AG04450 (cell line): Measurements from ENCODE around the gene ARIH2. TPM values are rescaled to one million over a fixed set of nuclear protein-coding genes. Genes with fewer than 3 reads are reported as not detected.

Experiments used
- CTCF ChIA-PET: fragments of 300-600, 350-600 bp; formaldehyde crosslinking; extraction: SDS; loops from one replicate; lab custom pipeline; 2022; ENCODE audit warnings: antibody characterized with exemption, inconsistent platforms; lab: Charles Lee
- POLR2A ChIA-PET: fragments of 350-600 bp; formaldehyde crosslinking; extraction: SDS; loops from one replicate; lab custom pipeline; 2021; ENCODE audit warnings: antibody characterized with exemption, inconsistent platforms; lab: Yijun Ruan, JAX
- DNase-seq: peaks from one replicate; pipeline ENCODE4 v3.0.0-alpha.2; 2011; ENCODE audit warnings: low read depth, low spot score
- H3K27ac ChIP-seq: one replicate; pipeline ENCODE4 v1.5.1; 2012; ENCODE audit warnings: low read depth, low read length, control low read depth
- H3K27me3 ChIP-seq: one replicate; pipeline ENCODE4 v1.6.0; 2012; ENCODE audit warnings: low read length; ENCODE audit not compliant: control insufficient read depth, insufficient read depth
- H3K4me3 ChIP-seq: 2 replicates; pipeline ENCODE4 v1.5.1; 2011; ENCODE audit warnings: mild to moderate bottlenecking, low read depth, low read length, control low read depth
- H3K9me3 ChIP-seq: 2 replicates; pipeline ENCODE4 v1.5.1; 2012; ENCODE audit warnings: low read length; ENCODE audit not compliant: control insufficient read depth, insufficient read depth
- CTCF ChIP-seq: IDR thresholded peaks from 2 replicates; pipeline ENCODE4 v1.5.1; 2011; ENCODE audit warnings: low read depth, low read length, control low read depth, inconsistent platforms
- polyA plus RNA-seq: library from polyadenylated mRNA; depleted of rRNA; stranded (reverse); fragments of >200 nt; gene quantifications from 2 replicates; pipeline ENCODE4 v1.2.3, GENCODE V29; 2011; rRNA removed
- small RNA-seq: library from RNA; depleted of rRNA; stranded (forward); fragments of <200 nt; gene quantifications from one replicate; pipeline ENCODE3, GENCODE V24; 2012; ENCODE audit warnings: low read depth; ENCODE audit not compliant: insufficient read length

ARIH2 gene
- polyA plus RNA-seq, 1 experiment = 77.5 TPM

GRCh38 chr3:49034650-49035049 lies 116.0 kb downstream of the ARIH2 start:
- no peak for TF ChIP-seq CTCF
- ChIA-PET POLR2A (no interaction called here), CTCF (interaction anchor here (1.2 kb wide), 1 partner anchor 12 kb away, joined by 6 read pairs; the partner anchor contains the start of gene NDUFAF3)
- H3K27ac ChIP-seq = no peak overlapping the region
- no peaks in the 10 kb centered on the region for H3K9me3 ChIP-seq
- H3K4me3 ChIP-seq = no peak overlapping the region
- H3K27me3 ChIP-seq = no peaks in the 10 kb centered on the region
- DNase-seq = no peak

GRCh38 chr3:49035281-49035680 lies 116.6 kb downstream of the ARIH2 start:
- ChIA-PET POLR2A (no interaction called here), CTCF (interaction anchor here (1.2 kb wide), 1 partner anchor 13 kb away, joined by 6 read pairs; the partner anchor contains the start of gene NDUFAF3)
- no peak overlapping the region for H3K27ac ChIP-seq
- no peak overlapping the region for H3K4me3 ChIP-seq
- H3K9me3 ChIP-seq = no peaks in the 10 kb centered on the region
- DNase-seq = no peak
- H3K27me3 ChIP-seq = no peaks in the 10 kb centered on the region
- TF ChIP-seq CTCF = no peak

Small RNA genes within 50 kb of the gene (small RNA-seq; reads per million reads assigned to genes)
- 10,183 reads per million, percentile 99 among the genes with 10 or more reads in this experiment for gene MIR191
- gene MIR425 = 3,827 reads per million, percentile 98 among the genes with 10 or more reads in this experiment

Other genes starting within 250 kb of the ARIH2 start
- gene NCKIPSD, start 232.9 kb upstream of the ARIH2 start, polyA plus RNA-seq = 25.4 and 36.3 TPM in 2 replicates
- 110 and 115 TPM in 2 replicates for gene IP6K2, start 201.6 kb upstream of the ARIH2 start, polyA plus RNA-seq
- 19.6 and 20.7 TPM in 2 replicates for gene PRKAR2A, start 71.0 kb upstream of the ARIH2 start, polyA plus RNA-seq
- gene SLC25A20, start 20.0 kb upstream of the ARIH2 start, polyA plus RNA-seq = 26.6 and 30.0 TPM in 2 replicates
- gene P4HTM, start 71.4 kb downstream of the ARIH2 start, polyA plus RNA-seq = 18.2 and 22.5 TPM in 2 replicates
- gene WDR6, start 88.5 kb downstream of the ARIH2 start, polyA plus RNA-seq = 101 and 117 TPM in 2 replicates
- 42.4 and 55.6 TPM in 2 replicates for gene DALRD3, start 99.7 kb downstream of the ARIH2 start, polyA plus RNA-seq
- gene NDUFAF3, start 103.3 kb downstream of the ARIH2 start, polyA plus RNA-seq = 47.0 and 69.2 TPM in 2 replicates
- 268 and 284 TPM in 2 replicates for gene IMPDH2, start 110.6 kb downstream of the ARIH2 start, polyA plus RNA-seq
- gene QRICH1, start 175.2 kb downstream of the ARIH2 start, polyA plus RNA-seq = 68.6 and 69.7 TPM in 2 replicates
- gene QARS1, start 185.9 kb downstream of the ARIH2 start, polyA plus RNA-seq = 209 and 305 TPM in 2 replicates
- gene USP19, start 202.0 kb downstream of the ARIH2 start, polyA plus RNA-seq = 33.3 and 37.7 TPM in 2 replicates
- 470 and 674 TPM in 2 replicates for gene LAMB2, start 214.2 kb downstream of the ARIH2 start, polyA plus RNA-seq
- 19.6 and 27.7 TPM in 2 replicates for gene CCDC71, start 247.5 kb downstream of the ARIH2 start, polyA plus RNA-seq